Coronary artery (tissue), 2 donors: Measurements from ENCODE around the gene BICRA.
"Not testable (repeated sequence)": the region's sequence is repeated elsewhere in the genome, so short reads cannot be mapped to it uniquely, and the experiment has no call there.

Experiments used
- DNase-seq: peaks from one replicate; pipeline ENCODE4 v3.0.0-alpha.2; 2017; ENCODE audit warnings: low spot score
- H3K27ac ChIP-seq, 2 donors: fragments of 200-600 bp; sonication (generic); one replicate each; pipeline ENCODE4 v1.5.1; 2016 to 2019
- H3K4me3 ChIP-seq: fragments of 200-600 bp; sonication (generic); 2 replicates; pipeline ENCODE4 v1.5.1; 2016; ENCODE audit warnings: mild to moderate bottlenecking, moderate library complexity
- CTCF ChIP-seq: fragments of 200-600 bp; sonication (generic); IDR thresholded peaks from one replicate; pipeline ENCODE4 v1.5.1; 2019; ENCODE audit warnings: antibody characterized with exemption

Gene BICRA

GRCh38 chr19:47593860-47594259 is 15.1 kb upstream of the BICRA start:
- TF ChIP-seq CTCF, result no peak
- Histone ChIP-seq H3K27ac (no peak overlapping the region), H3K4me3 (no peak overlapping the region)
- no peak for DNase-seq

GRCh38 chr19:47595944-47596343 is 13.0 kb upstream of the BICRA start:
- Histone ChIP-seq H3K27ac (no peak overlapping the region), H3K4me3 (no peak overlapping the region)
- no peak for TF ChIP-seq CTCF
- no peak for DNase-seq

- H3K4me3 ChIP-seq, result peak overlapping the region; percentile 74
- no peak for TF ChIP-seq CTCF
- peak overlapping the region; percentile 60 to 92 for H3K27ac ChIP-seq
- DNase-seq, result peak; percentile 89
Measured at GRCh38 chr19:47598407-47599349, 10.3 kb upstream of the BICRA start.

- peak overlapping the region; percentile 60 to 92 for H3K27ac ChIP-seq
- DNase-seq, result not testable (repeated sequence)
- H3K4me3 ChIP-seq, result peak overlapping the region; percentile 74
Measured at GRCh38 chr19:47599671-47600245, 9.2 kb upstream of the BICRA start.

GRCh38 chr19:47600246-47601179 is 8.4 kb upstream of the BICRA start:
- Histone ChIP-seq H3K4me3 (peak overlapping the region; percentile 74), H3K27ac (peak overlapping the region; percentile 86 to 92)
- peak; percentile 100 for DNase-seq
- no peak for TF ChIP-seq CTCF

GRCh38 chr19:47601180-47601904 is 7.6 kb upstream of the BICRA start:
- no peak for DNase-seq
- no peak for TF ChIP-seq CTCF
- peak overlapping the region in 1 of 2 donors; percentile 92 for H3K27ac ChIP-seq
- peak overlapping the region; percentile 74 for H3K4me3 ChIP-seq
